Effector CD4-positive, alpha-beta T cell (primary cell): ENCODE results near the gene HTR4. TPM values are rescaled to one million over a fixed set of nuclear protein-coding genes. Genes with fewer than 3 reads are reported as not detected.
"Not testable (repeated sequence)": the region's sequence is repeated elsewhere in the genome, so short reads cannot be mapped to it uniquely, and the experiment has no call there.

Experiments used
- DNase-seq: peaks from one replicate; pipeline ENCODE4 v3.0.0-alpha.2; 2020
- total RNA-seq: gene quantifications from one replicate; lab custom pipeline; 2026; lab: John Stamatoyannopoulos, UW

HTR4 gene, protein sequence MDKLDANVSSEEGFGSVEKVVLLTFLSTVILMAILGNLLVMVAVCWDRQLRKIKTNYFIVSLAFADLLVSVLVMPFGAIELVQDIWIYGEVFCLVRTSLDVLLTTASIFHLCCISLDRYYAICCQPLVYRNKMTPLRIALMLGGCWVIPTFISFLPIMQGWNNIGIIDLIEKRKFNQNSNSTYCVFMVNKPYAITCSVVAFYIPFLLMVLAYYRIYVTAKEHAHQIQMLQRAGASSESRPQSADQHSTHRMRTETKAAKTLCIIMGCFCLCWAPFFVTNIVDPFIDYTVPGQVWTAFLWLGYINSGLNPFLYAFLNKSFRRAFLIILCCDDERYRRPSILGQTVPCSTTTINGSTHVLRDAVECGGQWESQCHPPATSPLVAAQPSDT
- total RNA-seq, result not detected

GRCh38 chr5:148653836-148654781, at the start of gene HTR4:
Gene HTR4 (minus strand): TSS chr5:148654527. CDS start chr5:148637014, 17,513 bp downstream.
- no peak for DNase-seq

DNA sequence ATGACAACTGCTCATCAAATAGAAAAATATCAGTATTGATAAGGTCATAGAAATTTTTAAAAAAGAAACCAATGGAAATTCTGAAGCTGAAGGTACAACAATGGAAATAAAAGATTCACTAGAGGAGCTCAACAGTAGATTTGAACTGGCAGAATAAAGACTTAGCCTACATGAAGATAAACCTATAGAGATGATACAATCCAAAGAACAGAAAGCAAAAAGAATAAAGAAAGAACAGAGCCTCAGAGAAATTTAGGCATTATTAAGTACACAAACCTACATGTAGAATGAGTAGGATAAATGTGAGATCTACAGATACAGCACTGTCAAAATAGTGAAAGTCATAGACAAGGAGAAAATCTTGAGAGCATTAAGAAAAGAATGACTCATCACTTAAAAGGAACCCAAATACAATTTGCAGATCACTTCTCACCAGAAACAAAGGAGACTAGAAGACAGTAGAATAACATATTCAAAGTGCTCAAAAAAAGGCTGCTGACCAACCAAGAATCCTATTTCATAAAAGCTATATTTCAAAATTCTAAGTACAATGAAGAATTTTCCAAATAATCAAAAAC, 47.8 kb upstream of the HTR4 start:
- no peak for DNase-seq

- DNase-seq, result no peak
These were observed 44.7 kb upstream of the HTR4 start for GRCh38 chr5:148699028-148699427.

DNA sequence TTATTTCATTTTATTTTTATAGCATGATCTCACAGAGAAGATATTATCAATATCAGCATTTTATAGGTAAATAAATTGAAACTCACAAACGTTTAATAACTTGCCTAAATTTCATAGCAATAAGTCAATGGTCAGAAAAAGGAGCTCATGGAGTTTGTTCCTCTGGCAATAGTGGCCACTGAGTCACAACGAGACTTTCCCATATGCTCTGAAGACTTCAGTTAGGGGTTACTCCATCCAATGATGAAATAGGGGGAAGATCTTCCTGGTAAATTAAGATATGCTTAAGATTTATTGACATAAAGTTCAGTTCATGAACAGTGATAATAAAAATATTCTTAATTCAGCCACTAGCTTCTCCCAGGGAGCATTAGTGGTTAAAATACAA, 43.5 kb upstream of the HTR4 start:
- DNase-seq, result no peak

- no peak for DNase-seq
These were observed 43.0 kb upstream of the HTR4 start for GRCh38 chr5:148697180-148697808.

- DNase-seq, result no peak
These were observed 42.1 kb upstream of the HTR4 start for GRCh38 chr5:148696187-148697036.

GRCh38 chr5:148690945-148691344, 36.6 kb upstream of the HTR4 start:
- no peak for DNase-seq

- DNase-seq, result no peak
These were observed 34.5 kb upstream of the HTR4 start for GRCh38 chr5:148688787-148689186.

- no peak for DNase-seq
These were observed 33.5 kb upstream of the HTR4 start for GRCh38 chr5:148687871-148688270.

DNA sequence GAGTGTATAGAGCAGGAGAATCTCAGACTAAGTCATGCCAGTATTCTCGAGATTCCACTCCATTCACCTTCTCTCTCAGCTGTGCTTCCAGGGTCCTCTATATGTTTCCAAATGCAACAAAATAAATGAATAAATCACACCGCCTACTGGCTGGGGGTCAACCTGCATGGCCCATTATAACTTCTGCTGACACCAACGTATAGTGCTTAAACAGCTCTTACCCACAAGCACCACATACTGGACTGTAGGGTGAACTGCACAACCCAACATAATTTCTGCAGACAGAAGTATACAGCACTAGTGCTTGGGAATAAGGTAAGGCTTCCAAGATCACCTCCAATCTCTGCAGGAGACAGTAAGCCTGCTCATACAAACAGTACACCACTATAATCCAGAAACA, 33.1 kb upstream of the HTR4 start:
- no peak for DNase-seq

- DNase-seq, result no peak
These were observed 32.3 kb upstream of the HTR4 start for GRCh38 chr5:148686660-148687059.

DNA sequence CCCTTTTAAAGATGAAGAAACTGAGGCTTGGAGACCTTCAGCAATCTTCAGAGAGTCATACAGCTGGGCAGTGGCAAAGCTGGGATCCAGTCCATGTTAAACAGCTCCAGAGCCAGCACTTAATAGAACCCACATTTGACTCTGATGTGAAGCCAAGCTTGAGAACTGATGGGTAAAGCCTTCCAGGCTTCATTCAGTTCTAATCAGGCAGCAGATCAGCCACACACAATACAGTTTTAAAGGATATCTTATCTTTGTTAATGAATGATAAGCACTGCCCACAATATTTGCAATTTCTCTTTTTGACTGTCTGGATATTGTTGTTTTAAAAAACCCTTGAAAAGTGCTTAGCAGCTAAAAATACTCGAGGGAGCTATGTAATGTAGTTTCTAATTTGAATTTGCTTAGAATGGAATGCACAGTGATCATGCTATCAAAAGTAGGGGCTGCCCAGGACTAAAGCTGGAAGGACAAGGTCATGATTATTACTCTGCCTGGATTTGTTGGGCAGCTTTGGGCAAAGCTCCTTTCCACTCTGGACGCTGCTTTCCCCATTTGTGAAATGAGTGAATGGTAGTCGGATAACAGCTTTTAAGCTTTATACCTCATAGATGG, 31.3 kb upstream of the HTR4 start:
- no peak for DNase-seq

DNA sequence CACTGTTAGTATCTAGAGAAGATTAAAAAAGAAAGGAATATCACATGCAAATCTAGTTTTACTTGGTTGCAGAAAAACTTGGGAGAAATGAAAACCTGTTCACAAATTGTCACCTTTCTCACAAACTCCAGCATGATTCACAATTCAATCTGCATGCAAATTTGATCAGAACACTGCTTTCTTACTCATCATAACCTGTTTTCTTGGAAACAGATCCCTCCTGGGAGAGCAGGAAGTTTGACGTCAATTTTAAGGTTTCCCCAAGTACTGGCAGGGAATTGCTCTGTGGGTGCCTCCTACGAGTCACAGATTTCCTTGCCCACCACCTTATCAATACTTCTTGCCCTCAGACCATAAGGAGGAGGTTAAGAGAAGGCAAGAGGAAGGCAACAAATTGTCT, 30.2 kb upstream of the HTR4 start:
- no peak for DNase-seq

DNA sequence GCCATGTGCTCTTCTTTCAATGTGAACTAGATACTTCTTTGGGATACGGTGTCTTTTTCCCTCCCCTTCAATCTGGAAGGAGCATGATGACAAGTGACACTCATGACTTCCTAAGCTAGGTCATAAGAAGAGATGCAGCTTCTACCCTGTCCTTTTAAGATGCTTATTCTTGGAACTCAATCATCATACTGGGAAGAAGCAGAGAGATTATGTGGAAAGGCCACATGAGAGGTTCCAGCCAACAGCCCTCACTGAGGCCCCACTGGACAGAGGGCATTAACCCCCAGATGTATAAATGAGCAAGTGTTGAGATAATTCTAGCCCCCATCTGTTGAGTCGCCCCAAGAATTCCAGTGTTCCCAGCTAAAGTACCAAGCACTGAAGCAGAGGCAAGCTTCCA, 29.3 kb upstream of the HTR4 start:
- no peak for DNase-seq

- DNase-seq, result no peak
These were observed 28.0 kb upstream of the HTR4 start for GRCh38 chr5:148682058-148683026.

DNA sequence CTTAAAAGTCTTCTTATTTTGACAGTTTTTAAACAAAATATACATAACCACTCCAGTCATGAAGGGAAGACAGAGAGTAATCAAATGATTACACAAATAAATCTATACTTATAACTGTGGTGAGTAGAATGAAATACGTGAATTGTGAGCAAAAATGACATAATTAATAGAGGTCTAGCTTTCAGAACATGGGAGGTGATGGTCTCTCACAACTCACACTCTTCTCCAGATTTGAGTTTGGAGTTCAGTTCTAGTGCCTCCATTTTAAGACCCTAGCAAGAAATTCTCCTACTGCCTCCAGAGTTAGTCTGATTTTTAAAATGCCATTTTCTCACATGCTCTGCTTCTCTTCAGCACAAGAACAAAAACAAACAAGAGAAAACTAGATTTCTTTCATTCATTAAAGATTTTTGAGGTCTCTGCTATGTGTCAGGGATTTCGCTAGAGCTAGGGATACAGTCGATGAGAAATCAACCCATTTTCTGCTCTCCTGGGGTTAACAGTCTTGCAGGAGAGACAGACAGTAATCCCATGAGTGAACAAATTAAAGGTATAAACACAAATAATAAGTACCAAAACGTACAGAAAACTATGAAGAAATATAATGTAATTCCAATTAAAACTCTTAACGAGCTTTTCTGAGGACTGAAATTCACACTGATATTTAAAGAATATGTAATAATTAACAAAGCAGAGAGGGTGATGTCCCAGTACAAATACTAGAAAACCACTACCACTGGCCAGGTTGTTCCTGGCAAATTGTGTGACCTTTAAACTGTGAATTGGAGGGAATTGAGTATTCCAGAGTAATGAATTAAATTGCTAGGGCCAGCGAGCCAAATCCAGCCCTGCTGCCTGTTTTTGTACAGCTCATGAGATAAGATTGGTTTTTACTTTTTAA, 27.1 kb upstream of the HTR4 start:
- DNase-seq, result no peak

DNA sequence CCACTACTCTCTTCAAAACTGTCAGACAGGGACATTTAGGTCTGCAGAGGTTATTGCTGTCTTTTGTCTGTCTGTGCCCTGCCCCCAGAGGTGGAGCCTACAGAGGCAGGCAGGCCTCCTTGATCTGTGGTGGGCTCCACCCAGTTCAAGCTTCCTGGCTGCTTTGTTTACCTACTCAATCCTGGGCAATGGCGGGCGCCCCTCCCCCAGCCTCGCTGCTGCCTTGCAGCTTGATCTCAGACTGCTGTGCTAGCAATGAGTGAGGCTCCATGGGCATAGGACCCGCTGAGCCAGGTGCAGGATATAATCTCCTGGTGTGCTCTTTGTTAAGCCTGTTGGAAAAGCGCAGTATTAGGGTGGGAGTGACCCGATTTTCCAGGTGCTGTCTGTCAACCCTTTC, 19.4 kb upstream of the HTR4 start:
- DNase-seq, result not testable (repeated sequence)

- DNase-seq, result no peak
These were observed 12.0 kb upstream of the HTR4 start for GRCh38 chr5:148666353-148666752.

- DNase-seq, result no peak
These were observed 11.1 kb upstream of the HTR4 start for GRCh38 chr5:148665431-148665830.
